Myocyte (in vitro differentiated cells): Measurements from ENCODE around the gene ACER3. TPM values are rescaled to one million over a fixed set of nuclear protein-coding genes. Genes with fewer than 3 reads are reported as not detected.
"Not testable (repeated sequence)": the region's sequence is repeated elsewhere in the genome, so short reads cannot be mapped to it uniquely, and the experiment has no call there.

Experiments used
- DNase-seq: peaks from one replicate; pipeline ENCODE4 v3.0.0-alpha.2; 2012; ENCODE audit warnings: low read depth
- total RNA-seq: library from RNA; depleted of rRNA; stranded (reverse); fragments of >200 nt; gene quantifications from 2 replicates; pipeline ENCODE4 v1.2.3, GENCODE V29; 2014

The ACER3 gene
- total RNA-seq, 1 donor from 2014 or later: 4.4 TPM

DNA sequence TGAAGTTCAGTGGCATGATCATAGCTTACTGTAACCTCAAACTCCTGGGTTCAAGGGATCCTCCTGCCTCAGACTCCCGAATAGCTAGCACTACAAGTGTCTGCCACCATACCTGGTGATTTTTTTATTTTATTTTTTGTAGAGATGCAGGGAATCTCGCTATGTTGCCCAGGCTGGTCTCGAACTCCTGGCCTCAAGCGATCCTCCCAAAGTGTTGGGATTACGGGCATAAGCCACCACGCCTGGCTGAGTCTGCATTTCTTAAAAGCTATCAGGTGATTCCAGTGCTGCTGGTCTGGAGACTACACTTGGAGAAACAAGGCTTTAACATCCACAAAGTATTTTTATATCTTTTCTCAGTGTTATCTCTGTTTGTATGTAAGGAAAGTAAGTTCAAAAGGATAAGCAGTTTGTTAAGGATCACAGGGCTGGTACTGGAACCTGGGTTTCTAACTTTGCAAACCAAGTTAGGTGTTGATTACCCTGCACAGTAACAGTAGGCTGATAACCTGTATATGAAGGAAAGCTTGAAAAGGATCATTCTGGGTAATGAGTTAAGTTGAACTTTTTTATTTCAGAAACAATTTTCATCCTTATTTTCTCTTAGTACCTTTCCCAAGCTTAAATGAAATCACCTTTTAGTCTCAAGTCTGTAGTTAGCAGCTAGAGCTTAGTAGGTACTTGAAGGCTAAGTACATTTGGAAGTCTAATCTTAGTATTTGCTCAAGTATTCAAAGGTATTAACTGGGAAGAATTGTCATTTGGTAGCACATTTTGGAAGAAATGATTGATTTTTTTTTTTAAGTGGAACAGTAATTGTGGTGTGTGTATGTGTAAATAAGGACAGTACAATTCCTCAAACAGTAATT is 12.5 kb downstream of the ACER3 start:
- no peak for DNase-seq

DNA sequence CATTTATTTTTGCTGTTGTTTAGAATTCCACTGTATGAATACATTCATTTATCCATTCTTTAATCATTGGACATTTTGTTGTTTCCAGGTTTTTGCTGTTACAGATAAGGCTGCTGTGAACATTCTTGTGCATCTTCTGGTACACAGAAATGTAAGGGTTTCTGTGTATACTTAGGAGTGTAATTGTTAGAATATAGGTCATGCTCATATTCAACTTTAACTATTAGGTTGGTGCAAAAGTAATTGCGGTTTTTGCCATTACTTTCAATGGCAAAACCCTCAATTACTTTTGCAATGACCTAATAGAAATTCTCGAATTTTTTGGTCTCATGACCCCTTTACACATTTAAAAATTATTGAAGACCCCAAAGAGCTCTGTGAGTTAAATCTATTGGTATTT is 17.3 kb downstream of the ACER3 start:
- no peak for DNase-seq

DNA sequence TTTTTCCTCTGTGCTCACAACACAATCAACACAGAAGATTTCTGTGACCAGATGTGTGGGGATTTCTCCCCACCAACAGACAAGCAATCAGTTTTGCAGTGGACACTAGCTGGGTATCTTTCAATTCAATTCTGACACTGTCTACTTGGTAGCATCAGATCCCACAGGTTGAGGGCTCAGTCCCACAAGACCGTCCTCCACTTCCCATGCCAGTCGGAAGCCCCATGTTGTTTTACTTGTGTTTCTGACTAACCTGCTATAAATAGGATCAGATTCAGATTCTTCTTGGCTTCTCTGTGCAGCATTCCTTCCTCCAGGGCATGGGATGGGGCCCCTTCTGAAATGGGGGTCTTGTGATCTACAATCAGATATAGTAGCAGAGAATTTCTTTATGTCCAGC is 19.6 kb downstream of the ACER3 start:
- peak; percentile 40 for DNase-seq

DNA sequence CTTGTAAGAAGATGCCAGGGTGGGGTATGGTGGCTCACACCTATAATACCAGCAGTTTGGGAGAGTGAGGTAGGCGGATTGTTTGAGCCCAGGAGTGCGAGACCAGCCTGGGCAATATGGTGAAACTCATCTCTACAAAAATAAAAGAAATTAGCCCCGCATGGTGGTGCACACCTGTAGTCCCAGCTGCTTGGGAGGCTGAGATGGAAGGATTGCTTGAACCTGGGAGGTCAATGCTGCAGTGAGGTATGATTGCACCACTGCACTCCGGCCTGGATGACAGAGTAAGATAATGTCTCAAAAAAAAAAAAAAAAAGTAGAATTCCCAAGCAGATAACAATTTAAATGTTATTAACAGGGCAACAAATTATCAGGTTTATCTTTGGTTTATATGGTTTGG is 20.2 kb downstream of the ACER3 start:
- DNase-seq: no peak

DNA sequence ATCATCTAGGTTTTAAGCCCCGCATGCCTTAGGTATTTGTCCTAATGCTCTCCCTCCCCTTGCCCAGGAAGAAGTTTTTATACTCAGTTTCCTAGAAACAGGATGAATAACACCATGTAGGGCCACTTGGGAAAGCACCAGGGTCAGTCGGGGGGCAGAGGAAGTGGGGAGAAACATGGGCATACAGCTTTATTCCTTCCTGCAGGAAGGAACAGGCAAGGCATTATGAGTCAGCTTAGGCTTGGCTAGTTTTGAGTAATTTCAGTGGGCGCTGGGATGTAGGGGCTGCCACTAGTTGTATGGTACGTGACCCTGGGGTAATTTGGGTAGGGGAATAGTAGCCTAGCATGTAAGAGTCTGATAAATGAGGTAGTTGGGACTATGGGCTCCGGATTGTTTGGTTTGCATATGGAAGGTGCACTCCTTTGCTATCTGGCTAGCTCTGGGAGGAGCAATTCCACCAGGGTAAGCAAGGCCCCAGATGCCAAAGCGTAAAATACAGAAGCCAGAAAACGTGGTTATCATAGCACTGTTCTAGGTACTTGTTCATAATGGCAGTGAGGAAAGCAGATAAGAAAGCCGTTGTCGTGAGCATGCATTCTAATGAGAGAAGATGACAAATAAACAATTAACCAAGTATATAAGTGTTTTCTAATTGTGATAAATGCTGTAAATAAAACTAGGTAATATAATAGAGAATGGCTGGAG is 24.8 kb downstream of the ACER3 start:
- peak; percentile 1 for DNase-seq

DNA sequence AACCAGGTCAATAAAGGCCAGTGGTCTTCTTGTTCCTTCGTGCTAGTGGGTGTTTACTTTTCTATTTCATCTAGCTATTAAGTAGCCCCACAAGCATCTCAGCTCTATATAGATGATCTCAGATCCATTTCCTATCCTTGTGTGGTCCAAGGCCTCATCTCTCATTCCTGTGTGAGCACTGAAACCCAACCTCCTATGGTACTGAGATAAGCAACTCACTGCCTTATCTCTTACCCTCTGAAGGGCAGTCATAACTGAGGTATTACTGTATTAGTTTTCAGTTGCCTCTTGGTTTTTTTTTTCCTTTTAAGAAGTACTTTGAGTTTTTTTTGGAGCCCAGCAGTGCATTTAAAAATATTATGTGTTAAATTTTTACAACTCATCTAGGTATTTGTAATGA is 28.3 kb downstream of the ACER3 start:
- no peak for DNase-seq

DNA sequence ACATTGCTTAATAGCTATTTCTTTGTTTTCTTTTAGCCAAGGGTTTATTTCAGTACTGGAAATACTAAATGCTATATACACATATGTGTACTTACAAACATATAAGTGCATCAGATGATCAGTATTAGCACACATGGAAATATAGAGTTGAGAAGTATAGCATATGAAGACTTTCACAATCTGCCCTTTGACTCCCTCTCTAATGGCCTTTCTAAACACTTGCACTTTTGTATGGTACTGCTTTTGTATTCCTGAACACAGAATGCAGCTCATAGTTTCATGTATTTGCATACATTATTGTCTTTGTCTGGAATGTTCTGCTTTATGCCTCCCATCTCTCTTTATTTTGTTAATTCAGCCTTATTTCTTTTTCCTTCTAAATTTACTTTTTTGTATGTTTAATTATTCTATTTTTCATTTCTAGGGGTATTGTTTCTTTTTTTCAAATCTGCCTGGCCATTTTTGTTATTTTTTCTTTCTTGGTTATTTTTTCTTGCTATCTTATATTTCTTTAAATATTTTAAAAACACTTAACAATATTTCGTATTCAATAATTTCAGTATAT is 28.8 kb downstream of the ACER3 start:
- no peak for DNase-seq

DNA sequence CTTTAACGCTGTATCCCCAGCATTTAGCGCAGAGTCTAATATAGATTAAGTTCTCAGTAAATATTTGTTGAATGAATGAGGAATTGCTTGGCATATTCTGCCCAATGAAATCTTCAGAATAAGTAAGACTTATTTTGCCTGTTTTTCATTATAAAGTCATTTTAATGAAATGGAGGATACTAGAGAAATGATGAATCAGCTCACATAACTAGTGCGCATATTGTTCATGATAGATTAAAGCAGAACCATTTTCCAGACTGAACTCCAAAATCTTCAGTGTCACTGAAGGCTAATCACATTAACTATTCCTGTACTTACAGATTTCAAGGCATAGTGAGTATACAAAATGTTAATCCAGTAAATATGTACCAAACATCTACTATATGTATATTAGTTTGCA is 29.6 kb downstream of the ACER3 start:
- no peak for DNase-seq

DNA sequence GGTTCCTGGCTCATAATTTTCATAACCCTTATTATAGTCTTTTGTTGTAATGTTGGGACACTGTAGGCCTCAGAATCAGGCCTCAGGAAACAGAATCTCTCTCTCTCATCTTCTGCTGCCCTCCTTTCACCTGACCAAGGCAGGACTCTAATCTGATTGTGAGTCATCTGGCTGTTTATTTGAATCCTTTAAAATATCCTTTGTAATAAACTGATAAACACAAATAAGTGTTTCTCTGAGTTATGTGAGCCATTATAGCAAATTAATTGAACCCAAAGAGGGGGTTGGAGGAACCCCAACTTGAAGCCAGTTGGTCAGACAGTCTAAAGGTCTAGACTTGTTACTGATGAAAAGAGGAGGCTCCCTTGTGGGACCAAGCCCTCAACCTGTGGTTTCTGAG is 30.6 kb downstream of the ACER3 start:
- peak; percentile 5 for DNase-seq

DNA sequence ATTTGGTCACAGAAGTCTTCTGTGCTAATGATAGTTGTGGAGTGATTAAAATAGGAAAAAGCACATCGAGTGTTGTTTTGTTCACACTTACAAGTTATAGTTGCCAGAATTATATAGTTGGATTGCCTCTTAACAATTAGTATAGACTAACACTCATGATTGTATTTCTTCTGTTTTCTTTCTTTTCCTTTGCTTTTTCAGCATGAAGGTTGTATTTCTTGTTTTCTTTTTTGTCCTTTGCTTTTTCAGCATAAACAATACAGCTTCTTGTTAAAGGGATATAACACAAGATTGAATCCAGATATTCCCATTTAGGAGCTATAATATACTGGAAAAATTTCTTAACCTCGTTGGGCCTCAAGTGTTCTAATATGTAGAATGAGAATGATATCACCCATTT is 31.1 kb downstream of the ACER3 start:
- DNase-seq: no peak

DNA sequence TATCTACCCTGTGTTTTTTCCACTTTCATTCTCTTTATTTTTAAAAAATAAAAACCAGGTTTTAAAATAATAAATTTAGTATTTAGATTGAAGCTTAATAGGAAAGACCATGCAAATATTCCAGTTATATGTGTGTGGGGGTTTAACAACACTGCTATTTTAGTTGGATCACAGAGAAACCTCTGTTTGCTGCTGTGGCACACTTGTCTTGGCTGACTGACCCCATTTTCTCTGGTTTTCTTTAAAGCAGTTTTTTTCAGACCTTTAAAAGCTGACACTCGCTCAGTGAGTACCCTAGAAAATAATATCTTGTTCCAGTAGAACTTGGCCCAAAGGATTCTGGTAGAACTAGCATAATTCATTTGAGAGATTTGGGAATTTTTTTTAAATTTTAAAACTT is 31.6 kb downstream of the ACER3 start:
- DNase-seq: no peak

DNA sequence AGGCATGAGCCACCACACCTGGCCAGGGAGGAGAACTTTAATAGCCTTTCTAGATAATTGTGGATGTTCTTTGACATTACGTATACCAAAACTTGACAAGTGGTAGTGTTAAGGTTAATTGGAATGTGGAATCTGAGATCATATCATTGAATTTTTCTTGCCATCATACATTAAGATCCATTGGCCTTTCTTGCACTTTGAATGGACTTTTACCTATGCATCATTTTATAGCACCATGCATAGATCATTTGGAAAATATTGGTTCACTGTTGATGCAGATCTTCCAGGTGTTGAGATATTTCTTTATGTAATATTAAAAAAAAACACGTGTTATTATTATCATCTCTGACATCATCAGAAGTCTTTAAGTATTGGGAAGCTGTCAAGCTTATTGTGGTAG is 36.5 kb downstream of the ACER3 start:
- no peak for DNase-seq

DNA sequence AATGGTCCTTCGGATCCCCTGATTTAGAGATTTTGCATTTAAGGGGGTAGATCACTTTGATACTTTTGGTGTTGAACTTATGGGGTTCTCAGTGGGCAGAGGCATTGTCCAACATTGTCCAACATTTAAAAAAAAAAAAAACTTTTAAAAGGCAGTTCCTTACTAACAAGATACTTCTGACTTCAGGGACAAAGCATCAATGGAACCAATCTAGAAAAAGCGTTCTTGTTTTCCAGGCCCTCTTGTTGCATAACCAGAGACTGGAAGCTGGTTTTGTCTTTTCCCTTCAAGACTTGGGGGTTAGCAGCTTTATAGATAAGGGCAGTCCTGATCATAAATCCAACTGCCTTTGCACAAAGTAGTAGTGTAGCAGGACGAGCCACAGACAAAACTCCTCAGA is 40.4 kb downstream of the ACER3 start:
- no peak for DNase-seq

DNA sequence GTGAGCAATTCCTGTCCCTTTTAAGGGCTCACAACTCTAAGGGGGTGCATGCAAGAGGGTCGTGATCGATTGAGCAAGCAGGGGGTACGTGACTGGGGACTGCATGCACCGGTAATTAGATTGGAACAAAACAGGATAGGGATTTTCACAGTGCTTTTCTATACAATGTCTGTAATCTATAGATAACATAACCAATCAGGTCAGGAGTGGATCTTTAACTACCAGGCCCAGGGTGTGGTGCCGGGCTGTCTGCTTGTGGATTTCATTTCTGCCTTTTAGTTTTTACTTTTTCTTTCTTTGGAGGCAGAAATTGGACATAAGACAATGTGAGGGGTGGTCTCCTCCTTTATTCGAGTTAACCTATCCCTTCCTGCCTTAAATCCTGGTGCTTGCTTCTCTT is 40.9 kb downstream of the ACER3 start:
- DNase-seq: not testable (repeated sequence)

DNA sequence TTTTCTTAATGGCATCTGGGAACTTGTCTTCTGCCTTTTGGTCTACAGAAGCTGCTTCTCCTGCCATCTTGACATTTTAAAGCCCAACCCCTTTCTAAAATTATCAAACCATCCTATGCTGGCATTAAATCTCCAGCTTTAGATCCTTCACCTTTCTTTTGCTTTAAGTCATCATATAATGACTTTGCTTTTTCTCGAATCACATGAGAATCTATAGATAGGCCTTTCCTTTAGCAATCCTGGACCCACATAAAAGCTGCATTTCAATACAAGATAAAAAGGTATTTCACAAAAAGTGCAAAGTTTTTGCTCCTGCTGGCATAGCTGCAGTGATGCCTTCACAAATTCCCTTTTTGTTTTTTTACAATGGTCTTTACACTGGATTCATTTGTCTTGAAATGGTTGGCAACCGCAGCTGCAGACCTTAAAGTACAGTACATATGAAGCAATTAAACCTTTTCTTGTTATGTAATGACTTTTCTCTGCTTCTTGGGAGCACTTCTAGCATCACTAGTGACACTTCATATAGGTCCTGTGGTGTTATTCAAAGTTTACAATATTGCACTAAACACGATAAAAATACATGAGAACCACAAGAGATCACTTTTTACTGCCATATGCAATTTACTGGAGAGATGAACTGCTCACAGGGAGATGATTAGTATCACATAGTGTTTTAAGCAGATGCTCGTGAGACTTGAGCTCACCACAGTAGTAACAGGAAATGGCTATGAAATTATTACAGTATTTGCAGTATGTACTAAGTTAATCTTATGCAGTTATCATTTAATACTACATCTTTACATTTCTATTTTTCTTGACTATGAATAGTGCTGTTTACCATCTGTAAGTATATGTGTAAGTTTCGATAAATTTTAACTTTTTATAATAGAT is 41.6 kb downstream of the ACER3 start:
- no peak for DNase-seq

DNA sequence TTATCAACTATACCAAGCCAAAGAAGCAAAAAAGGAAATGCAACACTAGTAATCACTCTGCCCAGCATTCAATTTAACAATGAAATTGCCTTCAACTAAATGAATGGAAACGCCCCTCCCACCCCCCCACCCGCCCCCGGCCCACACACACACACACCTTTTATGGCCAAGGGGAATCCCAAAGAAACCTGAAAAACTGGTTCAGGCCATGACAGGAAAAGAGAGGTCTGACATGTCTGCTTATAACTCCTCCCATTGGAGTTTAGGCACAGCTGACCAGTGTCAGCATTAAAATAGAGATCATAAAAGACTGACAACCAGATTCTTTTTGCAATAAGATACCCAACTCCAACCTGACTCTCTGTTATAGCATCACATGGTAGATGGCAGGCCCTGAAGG is 42.6 kb downstream of the ACER3 start:
- DNase-seq: no peak

DNA sequence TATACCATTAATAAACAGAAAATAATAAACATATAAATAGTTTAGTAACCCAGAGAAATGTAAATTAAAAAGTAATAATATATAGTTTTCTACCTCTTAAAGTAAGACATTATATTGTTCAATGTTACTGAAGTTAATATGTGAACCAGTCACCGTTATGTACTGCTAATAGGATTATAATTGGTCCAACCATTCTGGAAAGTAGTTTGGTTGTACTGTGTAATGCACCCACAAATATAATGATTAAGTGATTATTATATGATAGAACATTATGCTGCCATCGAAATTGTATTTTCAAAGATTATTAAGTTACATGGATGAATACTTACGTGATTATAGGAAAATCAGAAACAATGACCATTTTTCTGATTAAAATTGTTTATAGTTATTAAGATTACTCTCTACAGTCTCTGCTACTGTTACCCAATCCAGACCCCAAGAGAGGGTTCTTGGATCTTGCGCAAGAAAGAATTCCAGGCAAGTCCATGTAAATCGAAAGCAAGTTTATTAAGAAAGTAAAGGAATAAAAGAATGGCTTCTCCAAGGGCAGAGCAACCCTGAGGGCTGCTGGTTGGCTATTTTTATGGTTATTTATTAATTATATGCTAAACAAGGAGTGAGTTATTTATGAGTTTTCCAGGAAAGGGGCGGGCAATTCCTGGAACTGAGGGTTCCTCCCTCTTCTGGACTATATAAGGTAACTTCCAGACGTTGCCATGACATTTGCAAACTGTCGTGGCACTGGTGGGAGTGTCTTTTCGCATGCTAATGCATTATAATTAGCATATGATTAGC is 50.1 kb downstream of the ACER3 start:
- no peak for DNase-seq

DNA sequence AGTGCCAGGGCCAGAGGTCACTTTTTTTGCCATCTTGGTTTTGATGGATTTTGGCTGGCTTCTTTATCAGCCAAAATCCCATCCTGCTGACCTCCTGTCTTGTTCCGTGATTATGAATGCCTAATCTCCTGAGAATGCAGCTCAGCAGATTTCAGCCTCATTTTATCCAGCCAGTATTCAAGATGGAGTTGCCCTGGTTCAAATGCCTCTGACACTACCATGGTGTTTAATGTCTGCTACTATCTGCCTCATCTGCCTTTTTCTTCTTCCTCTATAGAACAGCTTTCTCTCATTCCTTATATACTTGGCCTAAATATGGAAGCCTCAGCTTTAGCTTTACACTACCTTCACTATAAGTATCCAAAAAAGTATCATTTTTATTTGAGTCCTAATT is 50.7 kb downstream of the ACER3 start:
- DNase-seq: no peak

DNA sequence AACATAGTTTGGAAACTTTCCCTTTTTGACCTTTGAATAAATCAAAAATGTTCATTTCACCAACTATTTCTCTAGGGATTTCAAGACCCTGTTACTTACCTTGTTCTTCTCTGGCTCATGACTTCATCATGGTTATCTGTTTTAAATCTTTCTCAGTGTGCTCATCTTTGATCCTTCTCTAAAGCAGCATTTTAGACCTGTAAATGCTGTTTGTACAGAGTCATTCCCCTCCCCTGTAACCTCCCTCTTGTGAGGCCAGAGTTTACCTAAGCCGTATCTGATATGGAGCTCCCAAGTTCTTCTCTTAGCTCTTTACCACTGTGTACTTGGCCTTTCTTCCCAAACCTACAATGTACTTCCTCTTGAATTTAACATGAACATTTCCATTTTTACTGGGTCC is 56.0 kb downstream of the ACER3 start:
- DNase-seq: no peak

DNA sequence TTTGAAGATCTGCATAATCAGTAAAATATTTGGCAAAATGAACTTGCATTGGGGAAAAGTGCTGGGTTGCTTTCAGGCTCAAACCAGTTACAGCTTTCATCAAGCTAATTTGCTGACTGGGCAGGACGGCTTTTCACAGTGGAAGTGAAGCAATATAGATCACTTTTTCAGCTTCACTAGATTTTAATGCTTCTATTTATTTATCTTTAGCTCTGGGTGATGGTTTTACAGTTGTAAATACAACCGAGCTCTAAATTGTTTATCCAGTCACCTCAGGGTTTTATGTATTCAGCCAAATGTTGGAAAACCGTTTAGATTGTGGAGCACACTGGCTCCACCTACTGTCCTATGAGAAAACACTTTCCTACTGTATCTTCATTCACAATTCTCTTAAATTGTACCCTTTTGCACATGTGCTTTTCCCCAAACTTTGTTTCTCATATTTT is 58.2 kb downstream of the ACER3 start:
- DNase-seq: peak; percentile 72

DNA sequence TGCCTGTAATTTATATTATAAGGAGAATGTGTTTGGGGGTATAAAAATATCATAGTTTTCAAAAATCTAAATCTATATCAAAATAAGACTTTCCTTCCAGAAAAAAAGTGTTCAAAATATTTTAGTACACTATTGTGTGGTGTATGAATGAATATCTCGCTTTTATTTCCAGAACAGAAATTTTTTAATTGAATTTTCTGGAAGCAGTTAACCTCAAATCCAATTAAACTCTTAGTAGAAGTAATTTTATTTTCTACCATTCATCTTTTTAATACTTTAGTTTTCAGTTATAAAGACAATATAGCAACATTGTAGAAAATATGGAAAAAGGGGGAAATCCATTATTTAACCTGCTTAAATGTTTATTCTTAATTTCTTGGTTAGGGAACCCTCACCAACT is 58.7 kb downstream of the ACER3 start:
- DNase-seq: no peak
